ENCODE data around the gene EEFSEC.

Gene EEFSEC

GRCh38 chr3:128390867-128391266, 237.6 kb downstream of the EEFSEC start:
- no peak for DNase-seq (ENCODE audit: low spot score)
- CTCF ChIA-PET: no interaction called here

GRCh38 chr3:128392021-128392420, 238.7 kb downstream of the EEFSEC start:
- no peak for DNase-seq (ENCODE audit: low spot score)
- H3K27ac ChIP-seq: no peak overlapping the region
- CTCF ChIA-PET: interaction anchor here (0.8 kb wide), 1 partner anchor 11 kb away, joined by 3 read pairs; no protein-coding TSS in a partner anchor
- TF ChIP-seq CTCF (conservative IDR thresholded peaks at IDR 0.05; ENCODE audit: low read depth): no peak
- POLR2A ChIA-PET (ENCODE audit: low non-redundant PET): no interaction called here

More at GRCh38 chr3:128390867-128391266, 237.6 kb downstream of the EEFSEC start:
- POLR2A ChIA-PET (ENCODE audit: low non-redundant PET): no interaction called here
- TF ChIP-seq CTCF (conservative IDR thresholded peaks at IDR 0.05; ENCODE audit: low read depth): no peak
- no peak overlapping the region for H3K27ac ChIP-seq

GRCh38 chr3:128392818-128393544, 239.7 kb downstream of the EEFSEC start:
- POLR2A ChIA-PET (ENCODE audit: low non-redundant PET): no interaction called here
- CTCF ChIA-PET: interaction anchor here (0.8 kb wide), 1 partner anchor 10 kb away, joined by 3 read pairs; no protein-coding TSS in a partner anchor
- no peak for TF ChIP-seq CTCF (conservative IDR thresholded peaks at IDR 0.05; ENCODE audit: low read depth)
- H3K27ac ChIP-seq: no peak overlapping the region
- no peak for DNase-seq (ENCODE audit: low spot score)

- H3K27ac ChIP-seq: no peak overlapping the region
- DNase-seq (ENCODE audit: low spot score): no peak
- POLR2A ChIA-PET (ENCODE audit: low non-redundant PET): no interaction called here
- TF ChIP-seq CTCF (conservative IDR thresholded peaks at IDR 0.05; ENCODE audit: low read depth): no peak
- CTCF ChIA-PET: interaction anchor here (0.6 kb wide), 1 partner anchor 198 kb away, joined by 3 read pairs; no protein-coding TSS in a partner anchor
Measured at GRCh38 chr3:128394033-128394432, 240.8 kb downstream of the EEFSEC start.

GRCh38 chr3:128395046-128395445, 241.8 kb downstream of the EEFSEC start:
- POLR2A ChIA-PET (ENCODE audit: low non-redundant PET): no interaction called here
- H3K27ac ChIP-seq: no peak overlapping the region
- DNase-seq (ENCODE audit: low spot score): no peak
- CTCF ChIA-PET: interaction anchor here (0.7 kb wide), 1 partner anchor 90 kb away, joined by 3 read pairs; no protein-coding TSS in a partner anchor
- TF ChIP-seq CTCF (conservative IDR thresholded peaks at IDR 0.05; ENCODE audit: low read depth): no peak

GRCh38 chr3:128395500-128396162, 242.3 kb downstream of the EEFSEC start:
- ChIA-PET CTCF (no interaction called here), POLR2A (ENCODE audit: low non-redundant PET) (no interaction called here)
- TF ChIP-seq CTCF (conservative IDR thresholded peaks at IDR 0.05; ENCODE audit: low read depth): no peak
- H3K27ac ChIP-seq: no peak overlapping the region
- DNase-seq (ENCODE audit: low spot score): no peak

Data from RWPE1 (cell line).